Colonic mucosa (tissue), 4 donors: Measurements from ENCODE around the gene ITGB7. TPM values are rescaled to one million over a fixed set of nuclear protein-coding genes. Genes with fewer than 3 reads are reported as not detected.

Experiments
- DNase-seq: peaks from one replicate; pipeline ENCODE4 v3.0.0-alpha.2; 2020
- H3K27ac ChIP-seq: fragments of 200-600 bp; one replicate; pipeline ENCODE4 v1.8.0; 2021
- H3K27me3 ChIP-seq: fragments of 200-600 bp; one replicate; pipeline ENCODE4 v1.8.0; 2021
- H3K36me3 ChIP-seq: fragments of 200-600 bp; one replicate; pipeline ENCODE4 v1.8.0; 2021
- H3K4me1 ChIP-seq: fragments of 200-600 bp; one replicate; pipeline ENCODE4 v1.8.0; 2021; ENCODE audit warnings: mild to moderate bottlenecking
- H3K4me3 ChIP-seq: fragments of 200-600 bp; one replicate; pipeline ENCODE4 v1.8.0; 2021
- H3K9ac ChIP-seq, 2 donors: one replicate each; pipeline ENCODE4 v1.7.0; 2013; ENCODE audit warnings: control low read depth in 2 of 2, low read depth in 2 of 2, low read length in 2 of 2
- H3K9me3 ChIP-seq: fragments of 200-600 bp; one replicate; pipeline ENCODE4 v1.8.0; 2021
- CTCF ChIP-seq: fragments of 200-600 bp; IDR thresholded peaks from one replicate; pipeline ENCODE4 v1.8.0; 2022; ENCODE audit warnings: antibody characterized with exemption, mild to moderate bottlenecking
- intact Hi-C: fragments of 100-400 bp; cut with DNase I; formaldehyde crosslinking; loops from one replicate; pipeline ENCODE4 v1.14.1; 2022
- total RNA-seq, 2 donors: library from RNA; stranded (reverse); fragmentation: NEBNext Ultra II Directional in 1 of 2; extraction: Animal tissue kit (Norgen Biotek cat#: 25700) in 1 of 2; gene quantifications; one replicate each; pipeline ENCODE4 v1.2.1, GENCODE V29; 2021
- donor health status: healthy.
- donor health status: DM: no; HTN: no; CAD: no.
- donor health status: DM: no; HTN: no; CAD: no.

ITGB7 gene
- total RNA-seq, 2 donors from 2014 or later, result 5.3 to 8.8 TPM

GRCh38 chr12:53201177-53201541 is 5.9 kb downstream of the ITGB7 start:
- Histone ChIP-seq H3K9me3 (no peaks in the 10 kb centered on the region), H3K4me1 (peaks cover 15% of the 10 kb centered on the region), H3K27ac (no peak overlapping the region), H3K4me3 (no peak overlapping the region), H3K9ac (peak overlapping the region in 1 of 2 donors; percentile 26), H3K27me3 (no peaks in the 10 kb centered on the region), H3K36me3 (no peaks in the 10 kb centered on the region)
- no peak for TF ChIP-seq CTCF
- intact Hi-C loops, result no loop called here
- no peak for DNase-seq

- H3K27me3 ChIP-seq, result no peaks in the 10 kb centered on the region
- intact Hi-C loops, result no loop called here
- no peak for DNase-seq
- peak overlapping the region in 1 of 2 donors; percentile 26 for H3K9ac ChIP-seq
- no peak for TF ChIP-seq CTCF
- H3K4me1 ChIP-seq, result peaks cover 15% of the 10 kb centered on the region
- no peak overlapping the region for H3K27ac ChIP-seq
- no peak overlapping the region for H3K4me3 ChIP-seq
- H3K36me3 ChIP-seq, result no peaks in the 10 kb centered on the region
- no peaks in the 10 kb centered on the region for H3K9me3 ChIP-seq
These were observed 6.4 kb downstream of the ITGB7 start for GRCh38 chr12:53200458-53201176.

GRCh38 chr12:53200107-53200457 is 7.0 kb downstream of the ITGB7 start:
- intact Hi-C loops, result no loop called here
- no peaks in the 10 kb centered on the region for H3K36me3 ChIP-seq
- H3K4me3 ChIP-seq, result no peak overlapping the region
- H3K27ac ChIP-seq, result no peak overlapping the region
- no peaks in the 10 kb centered on the region for H3K9me3 ChIP-seq
- peaks cover 15% of the 10 kb centered on the region for H3K4me1 ChIP-seq
- TF ChIP-seq CTCF, result no peak
- DNase-seq, result no peak
- H3K27me3 ChIP-seq, result no peaks in the 10 kb centered on the region
- H3K9ac ChIP-seq, result no peak overlapping the region

DNA sequence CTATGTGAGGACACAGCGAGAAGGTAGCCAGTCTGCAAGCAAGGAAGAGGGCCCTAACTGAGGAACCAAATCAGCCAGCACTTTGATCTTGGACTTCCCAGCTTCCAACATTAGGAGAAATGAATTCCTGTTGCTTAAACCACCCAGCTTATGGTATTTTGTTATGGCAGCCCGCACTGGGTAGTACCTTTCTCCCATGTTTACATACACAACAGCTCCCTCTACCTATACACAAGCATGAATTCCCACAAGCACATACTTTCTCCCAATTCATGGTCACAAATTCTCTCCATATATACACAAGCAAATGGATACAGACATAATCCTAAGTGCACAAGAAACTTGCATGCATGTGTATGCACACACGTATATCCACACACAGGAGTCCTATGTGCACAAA is 7.4 kb downstream of the ITGB7 start:
- H3K27ac ChIP-seq, result no peak overlapping the region
- H3K9ac ChIP-seq, result no peak overlapping the region
- no peaks in the 10 kb centered on the region for H3K36me3 ChIP-seq
- TF ChIP-seq CTCF, result no peak
- H3K27me3 ChIP-seq, result no peaks in the 10 kb centered on the region
- no peaks in the 10 kb centered on the region for H3K9me3 ChIP-seq
- DNase-seq, result no peak
- H3K4me1 ChIP-seq, result peaks cover 15% of the 10 kb centered on the region
- intact Hi-C loops, result loop anchor here (5.0 kb wide), 1 partner anchor 132 kb away; no protein-coding TSS in a partner anchor
- H3K4me3 ChIP-seq, result no peak overlapping the region

GRCh38 chr12:53198486-53199110 is 8.5 kb downstream of the ITGB7 start:
- H3K27ac ChIP-seq, result no peak overlapping the region
- no peaks in the 10 kb centered on the region for H3K9me3 ChIP-seq
- H3K4me3 ChIP-seq, result no peak overlapping the region
- intact Hi-C loops, result loop anchor here (5.0 kb wide), 1 partner anchor 131 kb away; no protein-coding TSS in a partner anchor
- H3K27me3 ChIP-seq, result no peaks in the 10 kb centered on the region
- no peak for TF ChIP-seq CTCF
- H3K4me1 ChIP-seq, result peaks cover 15% of the 10 kb centered on the region
- H3K36me3 ChIP-seq, result no peaks in the 10 kb centered on the region
- no peak overlapping the region for H3K9ac ChIP-seq
- no peak for DNase-seq
